NCI-H524 treated with DMSO at 0.1 percent for 48 hours (cell line): Measurements from ENCODE around the gene RALGDS.

Source experiments
- DNase-seq: peaks from one replicate; lab custom pipeline; 2025; lab: John Stamatoyannopoulos, UW

The RALGDS gene

GRCh38 chr9:133134388-133135145 is 13.5 kb upstream of the RALGDS start:
- no peak for DNase-seq

GRCh38 chr9:133133681-133134387 is 12.8 kb upstream of the RALGDS start:
- no peak for DNase-seq

GRCh38 chr9:133132174-133132573 is 11.1 kb upstream of the RALGDS start:
- no peak for DNase-seq

GRCh38 chr9:133131506-133131905 is 10.5 kb upstream of the RALGDS start:
- DNase-seq, result no peak

GRCh38 chr9:133130685-133131244 is 9.7 kb upstream of the RALGDS start:
- DNase-seq, result no peak

- DNase-seq, result no peak
Observed at GRCh38 chr9:133129001-133129795, 8.2 kb upstream of the RALGDS start.

- DNase-seq, result no peak
Observed at GRCh38 chr9:133128152-133128551, 7.1 kb upstream of the RALGDS start.

GRCh38 chr9:133127340-133127981 is 6.4 kb upstream of the RALGDS start:
- DNase-seq, result no peak

- no peak for DNase-seq
Observed at GRCh38 chr9:133126697-133127339, 5.8 kb upstream of the RALGDS start.

GRCh38 chr9:133125941-133126696 is 5.1 kb upstream of the RALGDS start:
- no peak for DNase-seq

GRCh38 chr9:133124907-133125275 is 3.9 kb upstream of the RALGDS start:
- no peak for DNase-seq

- DNase-seq, result no peak
Observed at GRCh38 chr9:133124123-133124906, 3.3 kb upstream of the RALGDS start.

- DNase-seq, result no peak
Observed at GRCh38 chr9:133122935-133123611, 2.0 kb upstream of the RALGDS start.

- DNase-seq, result no peak
Observed at GRCh38 chr9:133122605-133122934, 1.5 kb upstream of the RALGDS start.

- DNase-seq, result no peak
Observed at GRCh38 chr9:133121915-133122550, 993 bp upstream of the RALGDS start.

GRCh38 chr9:133120501-133121197 is 391 bp downstream of the RALGDS start:
- no peak for DNase-seq

- DNase-seq, result peak; percentile 31
Observed at GRCh38 chr9:133119846-133120500, 1.1 kb downstream of the RALGDS start.
